ENCODE results near the gene OR2D2.
"Not testable (repeated sequence)": the region's sequence is repeated elsewhere in the genome, so short reads cannot be mapped to it uniquely, and the experiment has no call there.

Gene OR2D2

GRCh38 chr11:6887711-6888110, 4.6 kb downstream of the OR2D2 start:
- H3K36me3 ChIP-seq (ENCODE audit: control insufficient read depth, insufficient read depth, low read length); H3K4me1 ChIP-seq (ENCODE audit: control insufficient read depth, insufficient read depth, low read length); H3K27me3 ChIP-seq (ENCODE audit: control insufficient read depth, insufficient read depth, low read length, poor library complexity, severe bottlenecking); H3K9me3 ChIP-seq (ENCODE audit: control insufficient read depth, low read length); H3K27ac ChIP-seq (ENCODE audit: insufficient read depth, low read depth, low read length, poor library complexity, severe bottlenecking); H3K4me3 ChIP-seq (ENCODE audit: insufficient read depth, low read depth, low read length): not testable (repeated sequence)
- WGBS, 2 experiments: 91 to 93% methylated on average over 4 to 5 of the region's 5 CpGs

GRCh38 chr11:6882751-6883150, 9.5 kb downstream of the OR2D2 start:
- H3K36me3 ChIP-seq (ENCODE audit: control insufficient read depth, insufficient read depth, low read length): no peaks in the 10 kb centered on the region
- no peak overlapping the region for H3K27ac ChIP-seq (ENCODE audit: insufficient read depth, low read depth, low read length, poor library complexity, severe bottlenecking)
- H3K27me3 ChIP-seq (ENCODE audit: control insufficient read depth, insufficient read depth, low read length, poor library complexity, severe bottlenecking): no peaks in the 10 kb centered on the region
- H3K9me3 ChIP-seq (ENCODE audit: control insufficient read depth, low read length): no peaks in the 10 kb centered on the region
- H3K4me1 ChIP-seq (ENCODE audit: control insufficient read depth, insufficient read depth, low read length): no peaks in the 10 kb centered on the region
- H3K4me3 ChIP-seq (ENCODE audit: insufficient read depth, low read depth, low read length): no peak overlapping the region

- H3K27ac ChIP-seq (ENCODE audit: insufficient read depth, low read depth, low read length, poor library complexity, severe bottlenecking): no peak overlapping the region
- no peaks in the 10 kb centered on the region for H3K4me1 ChIP-seq (ENCODE audit: control insufficient read depth, insufficient read depth, low read length)
- WGBS, 2 experiments: 94 to 96% methylated on average over 3 of the region's 3 CpGs
- no peaks in the 10 kb centered on the region for H3K9me3 ChIP-seq (ENCODE audit: control insufficient read depth, low read length)
- H3K4me3 ChIP-seq (ENCODE audit: insufficient read depth, low read depth, low read length): no peak overlapping the region
- H3K36me3 ChIP-seq (ENCODE audit: control insufficient read depth, insufficient read depth, low read length): no peaks in the 10 kb centered on the region
- no peaks in the 10 kb centered on the region for H3K27me3 ChIP-seq (ENCODE audit: control insufficient read depth, insufficient read depth, low read length, poor library complexity, severe bottlenecking)
Measured at GRCh38 chr11:6876914-6877313, 15.4 kb downstream of the OR2D2 start.

GRCh38 chr11:6876325-6876724, 16.0 kb downstream of the OR2D2 start, which contains the start of gene OR10A4:
TSS of gene OR10A4 (plus strand) at chr11:6876625. CDS start at chr11:6876648, 23 bp downstream.
- Histone ChIP-seq H3K36me3 (ENCODE audit: control insufficient read depth, insufficient read depth, low read length) (no peaks in the 10 kb centered on the region), H3K4me3 (ENCODE audit: insufficient read depth, low read depth, low read length) (no peak within 1 kb of the TSS), H3K27ac (ENCODE audit: insufficient read depth, low read depth, low read length, poor library complexity, severe bottlenecking) (no peak within 1 kb of the TSS), H3K4me1 (ENCODE audit: control insufficient read depth, insufficient read depth, low read length) (no peaks in the 10 kb centered on the region), H3K27me3 (ENCODE audit: control insufficient read depth, insufficient read depth, low read length, poor library complexity, severe bottlenecking) (no peaks in the 10 kb centered on the region), H3K9me3 (ENCODE audit: control insufficient read depth, low read length) (no peaks in the 10 kb centered on the region)
- 93% methylated on average over 1 of the region's 1 CpG for WGBS, 2 experiments

- no peak overlapping the region for H3K27ac ChIP-seq (ENCODE audit: insufficient read depth, low read depth, low read length, poor library complexity, severe bottlenecking)
- H3K9me3 ChIP-seq (ENCODE audit: control insufficient read depth, low read length): no peaks in the 10 kb centered on the region
- H3K27me3 ChIP-seq (ENCODE audit: control insufficient read depth, insufficient read depth, low read length, poor library complexity, severe bottlenecking): no peaks in the 10 kb centered on the region
- 93 to 95% methylated on average over 1 to 2 of the region's 2 CpGs for WGBS, 2 experiments
- no peaks in the 10 kb centered on the region for H3K4me1 ChIP-seq (ENCODE audit: control insufficient read depth, insufficient read depth, low read length)
- H3K36me3 ChIP-seq (ENCODE audit: control insufficient read depth, insufficient read depth, low read length): no peaks in the 10 kb centered on the region
- no peak overlapping the region for H3K4me3 ChIP-seq (ENCODE audit: insufficient read depth, low read depth, low read length)
Measured at GRCh38 chr11:6875761-6876160, 16.5 kb downstream of the OR2D2 start.

- no CpG with 5 or more reads among the region's 1 CpG for WGBS, 2 experiments
- Histone ChIP-seq H3K9me3 (ENCODE audit: control insufficient read depth, low read length) (no peaks in the 10 kb centered on the region), H3K27ac (ENCODE audit: insufficient read depth, low read depth, low read length, poor library complexity, severe bottlenecking) (no peak overlapping the region), H3K4me3 (ENCODE audit: insufficient read depth, low read depth, low read length) (no peak overlapping the region), H3K27me3 (ENCODE audit: control insufficient read depth, insufficient read depth, low read length, poor library complexity, severe bottlenecking) (no peaks in the 10 kb centered on the region), H3K4me1 (ENCODE audit: control insufficient read depth, insufficient read depth, low read length) (no peaks in the 10 kb centered on the region), H3K36me3 (ENCODE audit: control insufficient read depth, insufficient read depth, low read length) (no peaks in the 10 kb centered on the region)
Measured at GRCh38 chr11:6871278-6871677, 21.0 kb downstream of the OR2D2 start.

- Histone ChIP-seq H3K36me3 (ENCODE audit: control insufficient read depth, insufficient read depth, low read length) (no peaks in the 10 kb centered on the region), H3K4me3 (ENCODE audit: insufficient read depth, low read depth, low read length) (no peak overlapping the region), H3K27ac (ENCODE audit: insufficient read depth, low read depth, low read length, poor library complexity, severe bottlenecking) (no peak overlapping the region), H3K4me1 (ENCODE audit: control insufficient read depth, insufficient read depth, low read length) (no peaks in the 10 kb centered on the region), H3K9me3 (ENCODE audit: control insufficient read depth, low read length) (no peaks in the 10 kb centered on the region), H3K27me3 (ENCODE audit: control insufficient read depth, insufficient read depth, low read length, poor library complexity, severe bottlenecking) (no peaks in the 10 kb centered on the region)
- WGBS, 2 experiments: 86 to 100% methylated on average over 1 of the region's 1 CpG
Measured at GRCh38 chr11:6864438-6864837, 27.9 kb downstream of the OR2D2 start.

GRCh38 chr11:6862961-6863360, 29.3 kb downstream of the OR2D2 start, which contains the start of gene OR10A2:
TSS of gene OR10A2 (plus strand) at chr11:6863057. CDS start at chr11:6869755, 6,698 bp downstream.
- no peaks in the 10 kb centered on the region for H3K36me3 ChIP-seq (ENCODE audit: control insufficient read depth, insufficient read depth, low read length)
- 69 to 84% methylated on average over 1 of the region's 1 CpG for WGBS, 2 experiments
- H3K9me3 ChIP-seq (ENCODE audit: control insufficient read depth, low read length): no peaks in the 10 kb centered on the region
- H3K27me3 ChIP-seq (ENCODE audit: control insufficient read depth, insufficient read depth, low read length, poor library complexity, severe bottlenecking): no peaks in the 10 kb centered on the region
- no peak within 1 kb of the TSS for H3K27ac ChIP-seq (ENCODE audit: insufficient read depth, low read depth, low read length, poor library complexity, severe bottlenecking)
- no peak within 1 kb of the TSS for H3K4me3 ChIP-seq (ENCODE audit: insufficient read depth, low read depth, low read length)
- no peaks in the 10 kb centered on the region for H3K4me1 ChIP-seq (ENCODE audit: control insufficient read depth, insufficient read depth, low read length)

- no peak overlapping the region for H3K27ac ChIP-seq (ENCODE audit: insufficient read depth, low read depth, low read length, poor library complexity, severe bottlenecking)
- no peaks in the 10 kb centered on the region for H3K9me3 ChIP-seq (ENCODE audit: control insufficient read depth, low read length)
- H3K4me1 ChIP-seq (ENCODE audit: control insufficient read depth, insufficient read depth, low read length): no peaks in the 10 kb centered on the region
- no peaks in the 10 kb centered on the region for H3K27me3 ChIP-seq (ENCODE audit: control insufficient read depth, insufficient read depth, low read length, poor library complexity, severe bottlenecking)
- no peak overlapping the region for H3K4me3 ChIP-seq (ENCODE audit: insufficient read depth, low read depth, low read length)
- WGBS, 2 experiments: 64 to 66% methylated on average over 3 of the region's 3 CpGs
- no peaks in the 10 kb centered on the region for H3K36me3 ChIP-seq (ENCODE audit: control insufficient read depth, insufficient read depth, low read length)
Measured at GRCh38 chr11:6856871-6857270, 35.4 kb downstream of the OR2D2 start.

- 90% methylated on average over 1 of the region's 1 CpG for WGBS, 2 experiments
- H3K9me3 ChIP-seq (ENCODE audit: control insufficient read depth, low read length): no peaks in the 10 kb centered on the region
- no peaks in the 10 kb centered on the region for H3K4me1 ChIP-seq (ENCODE audit: control insufficient read depth, insufficient read depth, low read length)
- H3K4me3 ChIP-seq (ENCODE audit: insufficient read depth, low read depth, low read length): no peak overlapping the region
- H3K36me3 ChIP-seq (ENCODE audit: control insufficient read depth, insufficient read depth, low read length): no peaks in the 10 kb centered on the region
- no peaks in the 10 kb centered on the region for H3K27me3 ChIP-seq (ENCODE audit: control insufficient read depth, insufficient read depth, low read length, poor library complexity, severe bottlenecking)
- H3K27ac ChIP-seq (ENCODE audit: insufficient read depth, low read depth, low read length, poor library complexity, severe bottlenecking): no peak overlapping the region
Measured at GRCh38 chr11:6855971-6856541, 36.2 kb downstream of the OR2D2 start.

- H3K4me3 ChIP-seq (ENCODE audit: insufficient read depth, low read depth, low read length); H3K27ac ChIP-seq (ENCODE audit: insufficient read depth, low read depth, low read length, poor library complexity, severe bottlenecking); H3K4me1 ChIP-seq (ENCODE audit: control insufficient read depth, insufficient read depth, low read length); H3K9me3 ChIP-seq (ENCODE audit: control insufficient read depth, low read length); H3K27me3 ChIP-seq (ENCODE audit: control insufficient read depth, insufficient read depth, low read length, poor library complexity, severe bottlenecking); H3K36me3 ChIP-seq (ENCODE audit: control insufficient read depth, insufficient read depth, low read length): not testable (repeated sequence)
- 88 to 93% methylated on average over 4 to 6 of the region's 6 CpGs for WGBS, 2 experiments
Measured at GRCh38 chr11:6854801-6855200, 37.5 kb downstream of the OR2D2 start.
